ENCODE data around the gene SNRK.

DNA sequence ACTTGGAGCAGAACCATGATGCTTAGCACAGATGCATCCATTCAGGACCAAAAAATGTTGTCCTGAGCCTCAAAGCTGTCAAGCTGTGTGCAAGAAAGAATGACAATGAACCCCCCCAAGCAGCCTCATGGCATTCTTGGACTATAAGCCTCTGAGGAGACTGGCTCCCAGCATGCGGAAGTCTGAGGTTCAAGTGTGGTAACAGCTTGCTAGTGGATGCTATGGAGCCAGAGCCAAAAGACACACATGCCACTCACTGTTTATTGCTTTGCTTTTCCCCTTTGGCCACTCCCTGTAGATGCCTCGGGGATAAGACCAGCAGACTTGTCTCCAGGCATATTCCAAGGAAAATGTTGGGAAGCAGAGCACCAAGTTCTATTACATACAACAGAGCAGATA, 38.2 kb upstream of the SNRK start:
- TF ChIP-seq, protein P1, sequence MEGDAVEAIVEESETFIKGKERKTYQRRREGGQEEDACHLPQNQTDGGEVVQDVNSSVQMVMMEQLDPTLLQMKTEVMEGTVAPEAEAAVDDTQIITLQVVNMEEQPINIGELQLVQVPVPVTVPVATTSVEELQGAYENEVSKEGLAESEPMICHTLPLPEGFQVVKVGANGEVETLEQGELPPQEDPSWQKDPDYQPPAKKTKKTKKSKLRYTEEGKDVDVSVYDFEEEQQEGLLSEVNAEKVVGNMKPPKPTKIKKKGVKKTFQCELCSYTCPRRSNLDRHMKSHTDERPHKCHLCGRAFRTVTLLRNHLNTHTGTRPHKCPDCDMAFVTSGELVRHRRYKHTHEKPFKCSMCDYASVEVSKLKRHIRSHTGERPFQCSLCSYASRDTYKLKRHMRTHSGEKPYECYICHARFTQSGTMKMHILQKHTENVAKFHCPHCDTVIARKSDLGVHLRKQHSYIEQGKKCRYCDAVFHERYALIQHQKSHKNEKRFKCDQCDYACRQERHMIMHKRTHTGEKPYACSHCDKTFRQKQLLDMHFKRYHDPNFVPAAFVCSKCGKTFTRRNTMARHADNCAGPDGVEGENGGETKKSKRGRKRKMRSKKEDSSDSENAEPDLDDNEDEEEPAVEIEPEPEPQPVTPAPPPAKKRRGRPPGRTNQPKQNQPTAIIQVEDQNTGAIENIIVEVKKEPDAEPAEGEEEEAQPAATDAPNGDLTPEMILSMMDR (conservative IDR thresholded peaks at IDR 0.05; ENCODE audit: low read length): no peak
- TF ChIP-seq EZH2phosphoT487 (IDR thresholded peaks at IDR 0.05; ENCODE audit: borderline replicate concordance): no peak
